ENCODE data around the gene ARHGEF10L. TPM values are rescaled to one million over a fixed set of nuclear protein-coding genes. Genes with fewer than 3 reads are reported as not detected.
A peak's percentile ranks its signal among the peaks of the same experiment; 100 is the strongest.

ARHGEF10L gene
- total RNA-seq, 2 experiments from 2014 or later = not detected

DNA sequence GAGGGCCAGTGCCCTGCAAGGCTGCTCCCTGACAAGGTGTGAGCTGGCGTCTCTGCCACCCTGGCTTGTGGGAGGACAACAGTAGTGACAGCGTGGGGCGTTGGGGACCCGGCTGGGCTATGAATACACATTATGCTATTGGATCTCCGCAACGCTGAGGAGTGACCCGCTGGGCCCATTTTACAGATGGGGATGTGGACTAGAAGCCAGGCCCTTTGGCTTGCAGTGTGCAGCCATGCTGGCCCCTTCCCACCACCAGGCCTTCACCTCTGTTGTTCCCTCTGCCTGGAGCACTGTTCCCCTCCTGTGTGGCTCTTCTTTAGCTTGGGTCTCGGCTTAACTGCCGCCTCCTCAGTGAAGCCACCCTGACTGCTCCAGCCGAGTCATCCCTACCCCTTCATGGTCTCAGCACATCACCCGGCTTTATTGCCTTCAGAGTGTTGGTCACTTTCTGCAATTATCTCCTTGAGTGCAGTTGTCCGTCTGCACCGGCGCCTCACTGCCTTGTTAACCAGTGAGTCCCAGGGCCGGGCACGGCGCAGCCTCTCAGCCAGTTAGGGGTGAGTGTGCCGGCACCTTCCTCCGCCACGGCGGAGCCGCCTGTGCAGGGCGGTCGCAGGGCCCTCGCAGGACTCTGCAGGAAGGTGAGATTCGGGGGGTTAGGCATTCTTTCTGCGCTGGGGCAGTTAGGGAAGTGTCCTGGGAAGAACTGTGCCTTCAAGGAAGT, 131.3 kb downstream of the ARHGEF10L start:
- ATAC-seq = no peak
- Mint-ChIP-seq H3K27ac (no peak overlapping the region), H3K4me1 (no peaks in the 10 kb centered on the region), H3K9me3 (ENCODE audit: low read depth) (no peaks in the 10 kb centered on the region), H3K4me3 (no peak overlapping the region), H3K36me3 (ENCODE audit: low read depth) (no peaks in the 10 kb centered on the region), H3K27me3 (no peaks in the 10 kb centered on the region)
- CTCF ChIA-PET = no interaction called here
- POLR2A ChIA-PET = no interaction called here
- intact Hi-C loops (cut with DNase I, micrococcal nuclease) = no loop called here
- DNase-seq = no peak

DNA sequence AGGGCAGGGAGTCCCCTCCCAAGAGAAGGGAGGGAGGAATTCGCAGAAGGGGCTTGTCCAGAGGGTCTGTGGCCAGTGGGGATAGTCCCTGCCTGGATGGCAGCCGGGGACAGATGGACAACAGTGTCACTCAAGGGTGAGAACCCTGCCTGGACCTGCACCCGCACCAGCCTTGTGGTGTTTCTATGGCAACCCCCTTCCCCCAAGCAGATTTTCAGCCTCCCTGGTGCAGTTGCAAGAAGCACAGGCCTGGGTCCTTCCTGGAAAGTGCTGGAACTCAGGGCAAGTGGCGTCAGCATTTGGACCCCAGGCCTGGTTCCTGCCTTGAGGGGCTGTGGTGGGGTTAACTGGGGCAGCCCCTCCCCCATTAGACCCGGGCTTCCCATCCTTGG, 131.8 kb downstream of the ARHGEF10L start:
- Mint-ChIP-seq H3K27me3 (no peaks in the 10 kb centered on the region), H3K4me3 (no peak overlapping the region), H3K36me3 (ENCODE audit: low read depth) (no peaks in the 10 kb centered on the region), H3K4me1 (no peaks in the 10 kb centered on the region), H3K27ac (no peak overlapping the region), H3K9me3 (ENCODE audit: low read depth) (no peaks in the 10 kb centered on the region)
- intact Hi-C loops (cut with DNase I, micrococcal nuclease) = no loop called here
- ChIA-PET POLR2A (no interaction called here), CTCF (no interaction called here)
- ATAC-seq = no peak
- no peak for DNase-seq

DNA sequence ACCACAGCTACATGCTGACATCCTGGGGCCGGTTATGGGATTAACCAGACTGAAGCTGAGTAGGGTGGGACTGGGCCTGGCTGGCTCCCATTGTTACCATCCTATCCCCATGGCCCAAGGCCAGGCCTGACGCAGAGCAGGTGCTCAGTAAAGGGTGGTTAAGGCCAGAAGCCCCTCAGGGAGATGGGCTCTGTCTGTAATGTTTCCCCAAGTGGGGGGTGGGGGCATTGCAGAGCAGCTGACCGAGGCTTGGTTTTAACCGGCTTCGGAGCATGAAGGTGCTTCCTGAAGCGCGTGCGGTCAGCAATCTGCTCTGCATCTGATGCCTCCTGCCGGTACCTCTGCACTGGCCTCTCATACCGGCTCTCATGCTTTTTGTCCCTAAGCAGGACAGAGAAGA, 132.2 kb downstream of the ARHGEF10L start:
- no peak for ATAC-seq
- ChIA-PET POLR2A (no interaction called here), CTCF (no interaction called here)

DNA sequence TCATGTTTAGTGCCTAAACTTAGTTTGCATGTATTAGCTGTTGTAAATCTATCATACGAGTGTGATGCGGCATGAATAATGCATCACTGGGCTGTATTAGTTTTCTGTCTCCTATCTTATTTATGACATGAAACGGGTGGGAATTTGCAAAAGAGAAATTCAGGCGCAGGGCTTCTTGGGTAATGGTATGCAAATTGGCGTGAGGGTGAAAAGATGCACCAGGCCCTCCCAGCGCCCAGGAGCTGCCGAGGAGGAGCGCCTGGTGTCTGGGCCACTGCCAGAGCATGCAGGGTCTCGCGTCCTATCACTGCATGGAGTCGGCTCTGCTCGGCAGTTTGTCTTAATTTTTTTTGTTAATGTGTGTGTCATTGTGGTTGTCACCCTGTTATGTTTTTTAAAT, 132.7 kb downstream of the ARHGEF10L start:
- Mint-ChIP-seq H3K9me3 (ENCODE audit: low read depth) (no peaks in the 10 kb centered on the region), H3K27me3 (no peaks in the 10 kb centered on the region), H3K4me3 (no peak overlapping the region), H3K4me1 (no peaks in the 10 kb centered on the region), H3K36me3 (ENCODE audit: low read depth) (no peaks in the 10 kb centered on the region), H3K27ac (no peak overlapping the region)
- ChIA-PET POLR2A (no interaction called here), CTCF (interaction anchor here (1.3 kb wide), 1 partner anchor 10 kb away, joined by 6 read pairs; no protein-coding TSS in a partner anchor)
- ATAC-seq (no peak), DNase-seq (no peak)
- intact Hi-C loops (cut with DNase I, micrococcal nuclease) = no loop called here

More for the DNA sequence above, 132.2 kb downstream of the ARHGEF10L start:
- Mint-ChIP-seq H3K27me3 (no peaks in the 10 kb centered on the region), H3K9me3 (ENCODE audit: low read depth) (no peaks in the 10 kb centered on the region), H3K4me1 (no peaks in the 10 kb centered on the region), H3K27ac (no peak overlapping the region), H3K36me3 (ENCODE audit: low read depth) (no peaks in the 10 kb centered on the region), H3K4me3 (no peak overlapping the region)
- intact Hi-C loops (cut with DNase I, micrococcal nuclease) = no loop called here
- DNase-seq = no peak

DNA sequence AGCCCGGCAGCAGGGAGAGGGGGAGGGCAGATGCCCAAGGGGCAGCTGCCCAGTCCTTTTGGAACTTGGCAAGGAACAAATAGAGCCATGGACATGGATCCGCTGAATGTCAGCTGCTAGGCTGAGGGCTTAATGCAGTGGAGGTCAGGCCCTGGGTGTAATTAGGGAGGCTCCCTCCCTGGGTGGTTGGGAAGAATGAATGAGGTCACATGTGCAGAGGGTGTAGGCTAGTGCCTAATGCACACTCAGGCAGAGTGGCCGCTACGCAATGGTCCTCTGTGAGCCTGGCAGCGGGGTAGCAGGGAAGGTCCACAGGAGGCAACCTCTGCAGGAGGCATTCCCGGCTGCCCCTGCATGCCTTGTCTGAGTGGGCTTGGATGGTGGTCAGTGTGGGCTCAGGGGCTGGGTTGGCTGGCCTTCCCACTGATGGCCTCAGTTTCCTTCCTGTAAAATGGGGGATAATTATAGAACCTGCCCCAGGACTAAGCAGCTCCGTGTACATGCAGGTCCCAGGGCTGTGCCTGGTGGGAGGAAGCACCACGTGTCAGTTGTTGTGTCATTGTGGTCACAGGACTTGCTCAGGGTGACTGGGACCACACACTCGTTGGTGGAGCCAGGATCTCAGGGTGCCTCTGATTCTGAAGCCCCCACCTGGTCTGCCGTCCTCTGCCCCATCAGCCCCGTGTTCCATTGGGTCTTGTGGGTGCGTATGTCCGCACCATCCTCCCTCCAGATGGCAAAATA, 134.0 kb downstream of the ARHGEF10L start:
- intact Hi-C loops (cut with DNase I, micrococcal nuclease) = no loop called here
- ATAC-seq = no peak

DNA sequence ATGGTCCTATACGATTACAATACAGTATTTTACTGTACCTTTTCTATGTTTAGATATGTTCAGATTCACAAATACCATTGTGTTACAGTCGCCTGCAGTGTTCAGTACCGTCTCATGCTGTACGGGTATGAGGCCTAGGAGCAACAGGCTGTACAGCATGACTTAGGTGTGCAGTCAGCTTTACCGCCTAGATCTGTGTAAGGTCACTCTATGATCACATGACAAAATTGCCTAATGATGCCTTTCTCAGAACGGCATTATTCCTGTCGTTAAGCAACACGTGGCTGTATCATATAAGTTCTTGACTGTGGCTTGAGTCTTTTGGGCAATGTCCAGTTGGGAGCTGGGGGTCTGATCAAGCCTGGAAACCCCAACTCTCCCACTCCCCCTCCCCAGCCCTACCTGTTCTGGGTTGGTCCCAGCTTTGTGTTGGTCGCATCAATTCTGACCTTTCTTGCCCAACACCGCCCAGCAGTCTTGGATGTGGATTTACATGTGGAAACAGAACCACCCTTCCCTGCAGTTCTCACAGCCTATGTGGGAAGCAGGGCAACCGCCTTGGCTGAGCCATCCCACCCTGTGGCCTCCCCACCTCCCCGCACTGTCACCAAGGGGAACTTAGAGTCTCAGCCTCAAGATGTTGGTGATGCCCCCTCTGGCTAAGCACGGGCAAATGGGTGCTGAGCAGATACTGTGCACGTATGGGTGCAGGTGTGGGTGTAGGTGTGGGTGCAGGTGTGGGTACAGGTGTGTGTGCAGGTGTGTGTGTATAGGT, 135.4 kb downstream of the ARHGEF10L start:
- no peak overlapping the region for H3K4me3 Mint-ChIP-seq
- no peak overlapping the region for H3K27ac Mint-ChIP-seq
- POLR2A ChIA-PET = no interaction called here
- no peak for ATAC-seq
- CTCF ChIA-PET = no interaction called here
- H3K27me3 Mint-ChIP-seq = no peaks in the 10 kb centered on the region
- no peaks in the 10 kb centered on the region for H3K9me3 Mint-ChIP-seq (ENCODE audit: low read depth)
- no peaks in the 10 kb centered on the region for H3K36me3 Mint-ChIP-seq (ENCODE audit: low read depth)
- H3K4me1 Mint-ChIP-seq = no peaks in the 10 kb centered on the region
- intact Hi-C loops (cut with DNase I, micrococcal nuclease) = no loop called here
- no peak for DNase-seq

More for the DNA sequence above, 134.0 kb downstream of the ARHGEF10L start:
- peak; percentile 11 for DNase-seq
- Mint-ChIP-seq H3K4me1 (no peaks in the 10 kb centered on the region), H3K4me3 (no peak overlapping the region), H3K27me3 (no peaks in the 10 kb centered on the region), H3K9me3 (ENCODE audit: low read depth) (no peaks in the 10 kb centered on the region), H3K36me3 (ENCODE audit: low read depth) (no peaks in the 10 kb centered on the region), H3K27ac (no peak overlapping the region)
- CTCF ChIA-PET = interaction anchor here (1.3 kb wide), 1 partner anchor 12 kb away, joined by 6 read pairs; no protein-coding TSS in a partner anchor
- POLR2A ChIA-PET = no interaction called here

DNA sequence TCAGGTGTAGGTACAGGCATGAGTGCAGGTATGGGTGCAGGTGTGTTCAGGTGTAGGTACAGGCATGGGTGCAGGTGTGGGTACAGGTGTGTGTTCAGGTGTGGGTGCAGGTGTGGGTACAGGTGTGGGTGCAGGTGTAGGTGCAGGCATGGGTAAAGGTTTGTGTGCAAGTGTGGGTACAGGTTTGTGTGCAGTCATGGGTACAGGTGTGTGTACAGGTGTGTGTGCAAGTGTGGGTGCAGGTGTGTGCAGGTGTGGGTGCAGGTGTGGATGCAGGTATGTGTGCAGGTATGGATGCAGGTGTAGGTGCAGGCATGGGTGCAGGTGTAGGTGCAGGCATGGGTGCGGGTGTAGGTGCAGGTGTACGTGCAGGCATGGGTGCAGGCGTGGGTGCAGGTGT, 136.2 kb downstream of the ARHGEF10L start:
- Mint-ChIP-seq H3K9me3 (ENCODE audit: low read depth) (no peaks in the 10 kb centered on the region), H3K27me3 (no peaks in the 10 kb centered on the region), H3K4me1 (no peaks in the 10 kb centered on the region), H3K36me3 (ENCODE audit: low read depth) (no peaks in the 10 kb centered on the region), H3K27ac (no peak overlapping the region), H3K4me3 (no peak overlapping the region)
- ATAC-seq (no peak), DNase-seq (no peak)
- intact Hi-C loops (cut with DNase I, micrococcal nuclease) = no loop called here
- POLR2A ChIA-PET = no interaction called here
- CTCF ChIA-PET = no interaction called here

DNA sequence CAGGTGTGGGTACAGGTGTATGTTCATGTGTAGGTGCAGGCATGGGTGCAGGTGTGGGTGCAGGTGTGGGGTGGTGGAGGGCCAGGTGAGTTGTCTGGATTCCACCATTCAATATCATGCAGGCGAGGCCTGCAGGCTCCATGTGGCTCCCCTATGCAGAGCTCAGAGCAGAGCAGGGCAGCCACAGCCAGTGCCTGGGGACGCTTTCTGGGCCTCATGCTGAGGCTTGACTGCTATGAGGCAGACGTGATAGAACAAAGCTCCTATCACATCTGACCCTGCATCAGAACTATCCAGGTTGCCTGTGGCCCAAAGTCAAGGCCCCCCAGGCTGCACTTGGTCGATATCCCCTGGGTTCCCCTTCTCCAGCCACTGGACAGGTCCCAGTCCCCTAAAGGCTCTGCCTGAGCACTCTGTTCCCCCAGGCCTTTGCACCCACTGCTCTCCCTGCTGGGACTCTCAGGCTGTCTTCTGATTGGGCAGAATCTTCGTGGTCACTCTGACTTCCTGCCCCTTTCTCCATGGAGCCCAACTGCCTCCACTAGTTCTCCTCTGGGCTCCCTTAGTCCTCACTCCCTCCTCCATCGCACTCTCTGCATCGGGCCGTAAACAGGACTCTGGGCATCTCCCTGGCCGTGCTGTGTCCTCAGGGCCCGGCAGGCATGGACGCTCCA, 137.0 kb downstream of the ARHGEF10L start:
- Mint-ChIP-seq H3K9me3 (ENCODE audit: low read depth) (no peaks in the 10 kb centered on the region), H3K27me3 (peaks cover 2% of the 10 kb centered on the region), H3K36me3 (ENCODE audit: low read depth) (no peaks in the 10 kb centered on the region), H3K27ac (no peak overlapping the region), H3K4me3 (no peak overlapping the region), H3K4me1 (no peaks in the 10 kb centered on the region)
- ChIA-PET POLR2A (no interaction called here), CTCF (no interaction called here)
- intact Hi-C loops (cut with DNase I, micrococcal nuclease) = no loop called here
- DNase-seq (no peak), ATAC-seq (no peak)

DNA sequence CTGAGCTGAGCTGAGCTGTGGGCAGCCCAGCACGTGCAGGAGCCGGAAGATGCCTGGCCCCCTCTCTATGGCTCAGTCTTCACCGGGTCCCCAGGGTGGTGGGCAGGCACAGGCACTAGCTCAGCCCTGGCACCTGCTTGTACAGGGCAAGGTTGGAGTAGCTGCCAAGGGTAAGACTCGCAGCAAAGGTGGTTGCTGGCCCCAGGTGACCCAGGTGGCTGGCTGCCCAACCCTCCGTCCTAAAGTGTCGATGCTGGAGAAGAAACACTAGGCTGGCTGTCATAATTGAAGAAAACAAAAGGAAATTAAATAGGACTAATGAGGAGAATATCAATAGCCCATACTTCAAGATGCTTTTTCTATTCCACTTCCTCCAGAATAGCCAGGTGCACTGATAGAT, 138.5 kb downstream of the ARHGEF10L start:
- Mint-ChIP-seq H3K9me3 (ENCODE audit: low read depth) (no peaks in the 10 kb centered on the region), H3K27me3 (peaks cover 5% of the 10 kb centered on the region), H3K4me3 (no peak overlapping the region), H3K36me3 (ENCODE audit: low read depth) (no peaks in the 10 kb centered on the region), H3K4me1 (no peaks in the 10 kb centered on the region), H3K27ac (no peak overlapping the region)
- no peak for ATAC-seq
- CTCF ChIA-PET = no interaction called here
- intact Hi-C loops (cut with DNase I, micrococcal nuclease) = no loop called here
- POLR2A ChIA-PET = no interaction called here
- DNase-seq = no peak

DNA sequence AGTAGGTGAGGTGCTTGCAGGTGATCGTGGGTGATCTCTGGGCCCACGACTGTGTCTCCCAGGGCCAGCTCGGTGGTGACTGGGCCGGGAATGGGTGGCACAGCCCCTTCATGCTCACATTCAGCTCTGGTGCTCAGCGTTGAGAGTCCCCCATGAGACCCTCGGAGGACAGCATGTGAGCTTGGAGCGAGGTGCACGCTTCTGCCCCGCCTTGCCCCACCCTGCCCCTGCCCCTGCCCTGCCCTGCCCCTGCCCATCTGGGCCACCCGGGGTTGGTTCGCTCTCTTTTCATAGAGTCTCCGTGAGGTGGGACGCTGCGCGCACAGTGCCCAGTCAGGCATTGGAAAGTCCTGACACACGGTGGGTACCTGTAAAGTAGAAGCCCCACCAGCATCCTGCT, 140.4 kb downstream of the ARHGEF10L start:
- POLR2A ChIA-PET = no interaction called here
- Mint-ChIP-seq H3K36me3 (ENCODE audit: low read depth) (no peaks in the 10 kb centered on the region), H3K27ac (no peak overlapping the region), H3K4me1 (no peaks in the 10 kb centered on the region), H3K4me3 (no peak overlapping the region), H3K27me3 (peaks cover 5% of the 10 kb centered on the region), H3K9me3 (ENCODE audit: low read depth) (no peaks in the 10 kb centered on the region)
- no peak for DNase-seq
- no peak for ATAC-seq
- intact Hi-C loops (cut with DNase I, micrococcal nuclease) = no loop called here
- CTCF ChIA-PET = no interaction called here

DNA sequence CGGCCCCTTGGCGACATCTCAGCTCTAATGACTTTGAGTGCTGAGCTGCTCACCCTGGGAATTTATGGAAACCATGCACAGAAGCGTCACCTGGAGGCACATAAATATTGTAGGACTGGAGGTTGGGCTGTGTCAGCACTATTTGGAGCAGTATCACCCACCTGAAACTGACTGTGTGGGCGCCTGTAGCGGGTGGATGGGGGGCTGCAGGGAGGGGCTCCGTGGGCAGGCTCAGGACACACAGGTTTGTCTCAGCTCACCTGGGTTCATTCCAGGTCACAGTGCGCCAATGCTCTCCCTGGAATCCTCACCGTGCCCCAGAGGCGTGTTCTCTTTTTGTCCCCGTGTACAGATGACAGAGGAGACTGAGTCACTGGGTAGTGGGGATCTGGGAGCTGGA, 140.8 kb downstream of the ARHGEF10L start:
- DNase-seq (no peak), ATAC-seq (no peak)
- POLR2A ChIA-PET = no interaction called here
- Mint-ChIP-seq H3K36me3 (ENCODE audit: low read depth) (no peaks in the 10 kb centered on the region), H3K4me3 (no peak overlapping the region), H3K4me1 (no peaks in the 10 kb centered on the region), H3K27ac (no peak overlapping the region), H3K27me3 (peaks cover 5% of the 10 kb centered on the region), H3K9me3 (ENCODE audit: low read depth) (no peaks in the 10 kb centered on the region)
- CTCF ChIA-PET = no interaction called here
- intact Hi-C loops (cut with DNase I, micrococcal nuclease) = no loop called here
